K562 (cell line): ENCODE data around the gene RESF1. TPM values are rescaled to one million over a fixed set of nuclear protein-coding genes. Genes with fewer than 3 reads are reported as not detected.
"Not testable (repeated sequence)": the region's sequence is repeated elsewhere in the genome, so short reads cannot be mapped to it uniquely, and the experiment has no call there.

ENCODE experiments used
- ATAC-seq: fragments of 200-7000 bp; cut with Tn5 transposase; 3 replicates; pipeline ENCODE4 v1.9.1; 2020; ENCODE audit warnings: moderate library complexity
- BruUV-seq: library from RNA; stranded (reverse); fragments of 400-500 nt; replicated peaks from 2 replicates; lab custom pipeline; 2021; lab: Mats Ljungman, UMichigan
- CTCF ChIA-PET: fragments of 300-600 bp; formaldehyde crosslinking; extraction: SDS; loops from one replicate; lab custom pipeline; 2021; ENCODE audit warnings: low intra/inter-chr PET ratio; lab: Yijun Ruan, JAX
- POLR2A ChIA-PET: fragments of 300-600, 350-650 bp; sonication (Branson Sonifier 250); formaldehyde crosslinking; extraction: SDS; loops from one replicate; lab custom pipeline; 2021; ENCODE audit warnings: antibody characterized with exemption, inconsistent platforms; lab: Yijun Ruan, JAX
- DNase-seq, 4 experiments: peaks; one replicate each; pipeline versions ENCODE4 v3.0.0 to v3.0.0-alpha.2; 2011 to 2018; ENCODE audit warnings: low spot score in 3 of 4, mixed read lengths in 3 of 4; ENCODE audit errors: extremely low read depth in 1 of 4
- FAIRE-seq: peaks from 2 replicates; lab custom pipeline; 2011; peaks lifted over from hg19 to GRCh38; lab: Jason Lieb, UNC
- H2AFZ ChIP-seq: 2 replicates; pipeline ENCODE4 v1.6.0; 2011; ENCODE audit warnings: low read depth, low read length, control low read depth, inconsistent platforms
- H3K27ac ChIP-seq: fragments of 200-600 bp; 3 replicates; pipeline ENCODE4 v1.8.0; 2011; ENCODE audit warnings: low read depth, mild to moderate bottlenecking, control low read depth, inconsistent platforms, low read length, moderate library complexity, mixed read lengths; ENCODE audit errors: extremely low read depth
- H3K27me3 ChIP-seq, 2 experiments: fragments of 300-600 bp in 1 of 2; 2 replicates in 1 of 2; 3 replicates in 1 of 2; pipeline versions ENCODE4 v1.6.0 to v1.8.0; 2011; ENCODE audit warnings: inconsistent platforms in 2 of 2, low read length in 2 of 2, mild to moderate bottlenecking in 1 of 2, mixed read lengths in 1 of 2, moderate library complexity in 1 of 2; ENCODE audit not compliant: control insufficient read depth in 2 of 2, insufficient read depth in 2 of 2
- H3K36me3 ChIP-seq: fragments of 300-600 bp; 3 replicates; pipeline ENCODE4 v1.8.0; 2011; ENCODE audit warnings: mild to moderate bottlenecking, low read length, inconsistent platforms; ENCODE audit not compliant: control insufficient read depth, insufficient read depth
- H3K4me1 ChIP-seq, 2 experiments: fragments of 200-600 bp in 1 of 2; replicated peaks in 1 of 2; 2 replicates in 1 of 2; 3 replicates in 1 of 2; pipeline versions ENCODE4 v1.5.1 to v1.8.0; 2011; ENCODE audit warnings: inconsistent platforms in 2 of 2, low read length in 2 of 2, mild to moderate bottlenecking in 1 of 2, mixed read lengths in 1 of 2, moderate library complexity in 1 of 2; ENCODE audit not compliant: control insufficient read depth in 2 of 2, insufficient read depth in 2 of 2
- H3K4me2 ChIP-seq: 2 replicates; pipeline ENCODE4 v1.6.1; 2011; ENCODE audit warnings: low read length, control low read depth, inconsistent platforms, mixed read lengths; ENCODE audit not compliant: insufficient read depth
- H3K4me3 ChIP-seq: fragments of 200-600 bp; sonication (generic), shearing (Covaris generic); 2 replicates; pipeline ENCODE4 v1.5.1; 2016; ENCODE audit warnings: control low read depth, inconsistent platforms
- H3K79me2 ChIP-seq: fragments of 200-600 bp; 3 replicates; pipeline ENCODE4 v1.8.0; 2011; ENCODE audit warnings: low read length, inconsistent platforms; ENCODE audit not compliant: control insufficient read depth, insufficient read depth
- H3K9ac ChIP-seq, 2 experiments: 2 replicates each; pipeline versions ENCODE4 v1.6.0 to v1.6.1; 2011; ENCODE audit warnings: low read depth in 2 of 2, low read length in 2 of 2, control low read depth in 1 of 2, inconsistent platforms in 1 of 2, mild to moderate bottlenecking in 1 of 2, mixed read lengths in 1 of 2; ENCODE audit not compliant: insufficient read depth in 1 of 2
- H3K9me1 ChIP-seq: one replicate; pipeline ENCODE4 v1.6.0; 2011; ENCODE audit warnings: inconsistent platforms, mild to moderate bottlenecking, low read length, moderate library complexity; ENCODE audit not compliant: control insufficient read depth, insufficient read depth
- H3K9me3 ChIP-seq: replicated peaks from 2 replicates; pipeline ENCODE4 v1.5.1; 2011; ENCODE audit warnings: low read depth, low read length, inconsistent platforms; ENCODE audit not compliant: control insufficient read depth, insufficient read depth
- H4K20me1 ChIP-seq: replicated peaks from 2 replicates; pipeline ENCODE4 v1.6.1; 2011; ENCODE audit warnings: low read length, inconsistent platforms, mixed read lengths; ENCODE audit not compliant: control insufficient read depth, insufficient read depth
- CBX5 ChIP-seq: IDR thresholded peaks from 2 replicates; pipeline ENCODE4 v1.6.1; 2014; ENCODE audit warnings: low read depth, borderline replicate concordance
- NR2C1 ChIP-seq, 2 experiments: fragments of 450-650 bp; IDR thresholded peaks; 2 replicates each; pipeline ENCODE4 v1.6.1; 2017; ENCODE audit warnings: mild to moderate bottlenecking in 2 of 2, antibody characterized with exemption in 1 of 2, inconsistent platforms in 1 of 2, missing compliant biosample characterization in 1 of 2, missing genetic modification characterization in 1 of 2
- NR2C2 ChIP-seq, 2 experiments: fragments of 200-800 bp in 1 of 2; sonication (Bioruptor generic) in 1 of 2; sonication (generic) in 1 of 2; formaldehyde crosslinking in 1 of 2; IDR thresholded peaks; 2 replicates each; pipeline versions ENCODE4 v1.6.1 to v1.8.0; 2016 to 2022; ENCODE audit warnings: mild to moderate bottlenecking in 1 of 2, missing compliant biosample characterization in 1 of 2, missing genetic modification characterization in 1 of 2, missing genetic modification reagents in 1 of 2
- TRIM24 ChIP-seq, 2 experiments: fragments of 450-650 bp; IDR thresholded peaks; 2 replicates each; pipeline ENCODE4 v1.6.1; 2016
- TRIM28 ChIP-seq: fragments of 450-650 bp; IDR thresholded peaks from 2 replicates; pipeline ENCODE4 v1.6.1; 2017
- WGBS: fragments of 100-300 bp; shearing (Covaris generic); methylation state at CpG from one replicate; pipeline ENCODE4 v1.1.6; 2016; ENCODE audit warnings: low coverage, mixed read lengths; ENCODE audit not compliant: insufficient coverage; ENCODE audit errors: missing lambda C conversion rate; 5-methylcytosine and 5-hydroxymethylcytosine counted together
- in situ Hi-C: fragments of 300-500 bp; cut with MboI; formaldehyde crosslinking; loops from 4 replicates; pipeline ENCODE4 v1.15.0; 2018; ENCODE audit warnings: inconsistent platforms, mixed read lengths
- intact Hi-C: fragments of 100-400 bp; cut with micrococcal nuclease; formaldehyde crosslinking; loops from 2 replicates; pipeline ENCODE4 v1.14.2; 2022
- polyA plus RNA-seq, 8 experiments: library from polyadenylated mRNA; depleted of rRNA in 4 of 8; stranded (reverse) in 5 of 8; unstranded in 3 of 8; fragments of >200 nt; fragmentation: Nextera tagmentation in 2 of 8; fragmentation: Illumina TruSeq in 1 of 8; extraction: Ambion mirVana in 2 of 8; extraction: Trizol in 1 of 8; gene quantifications; 2 replicates each; pipeline versions ENCODE4 v1.2.1 to v1.2.3, GENCODE V29; 2011 to 2014; ENCODE audit warnings: inconsistent platforms in 1 of 8, missing spikeins in 1 of 8
- total RNA-seq, 7 experiments: library from RNA; depleted of rRNA in 6 of 7; stranded (reverse); fragments of >200 nt in 6 of 7; fragmentation: Illumina TruSeq in 2 of 7; extraction: Trizol in 2 of 7; gene quantifications; 2 replicates each; pipeline versions ENCODE4 v1.2.1 to v1.2.3, GENCODE V29; 2011 to 2021; ENCODE audit warnings: low replicate concordance in 1 of 7
- TF ChIP-seq, protein P1 (sequence below), 2 experiments: fragments of 450-650 bp in 1 of 2; sonication (generic) in 1 of 2; formaldehyde crosslinking in 1 of 2; IDR thresholded peaks; 2 replicates each; pipeline versions ENCODE4 v1.7.1 to v1.9.0; 2016 to 2022; ENCODE audit warnings: inconsistent platforms in 1 of 2, mild to moderate bottlenecking in 1 of 2, missing genetic modification reagents in 1 of 2

Gene RESF1
- total and polyA plus RNA-seq, 9 of the 15 experiments (the other 6 are each of a cell fraction or from before 2014, with no cell fraction given): 21.5 to 121 (median 53.6) TPM

DNA sequence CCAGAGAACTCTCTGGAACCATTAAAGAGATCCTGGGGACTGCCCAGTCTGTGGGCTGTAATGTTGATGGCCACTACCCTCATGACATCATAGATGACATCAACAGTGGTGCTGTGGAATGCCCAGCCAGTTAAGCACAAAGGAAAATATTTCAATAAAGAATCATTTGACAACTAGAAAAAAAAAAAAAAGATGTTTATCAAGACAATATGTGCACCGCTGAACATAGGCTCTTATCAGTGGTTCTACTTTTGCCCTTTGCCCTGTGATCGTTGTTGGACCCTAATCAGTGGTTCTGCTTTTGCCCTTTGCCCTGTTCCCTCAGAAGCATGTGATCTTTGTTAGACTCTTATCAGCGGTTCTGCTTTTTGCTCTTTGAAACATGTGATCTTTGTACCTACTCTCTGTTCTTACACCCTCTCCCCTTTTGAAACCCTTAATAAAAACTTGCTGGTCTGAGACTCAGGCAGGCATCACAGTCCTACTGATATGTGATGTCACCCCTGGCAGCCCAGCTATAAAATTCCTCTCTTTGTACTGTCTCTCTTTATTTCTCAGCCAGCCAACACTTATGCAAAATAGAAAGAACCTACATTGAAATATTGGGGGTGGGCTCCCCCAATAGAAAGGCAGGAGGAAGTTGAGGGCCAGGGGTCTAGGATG lies 10.4 kb upstream of the RESF1 start:
- ATAC-seq; H3K9me1 ChIP-seq; H3K79me2 ChIP-seq; H3K9me3 ChIP-seq; in situ Hi-C loops; H3K9ac ChIP-seq; H3K4me3 ChIP-seq; H2AFZ ChIP-seq; BruUV-seq; H3K4me1 ChIP-seq; H4K20me1 ChIP-seq; H3K27me3 ChIP-seq; H3K36me3 ChIP-seq; H3K4me2 ChIP-seq; DNase-seq; H3K27ac ChIP-seq; FAIRE-seq; intact Hi-C loops; CTCF ChIA-PET; TF ChIP-seq NR2C2 (CRISPR knock-in tag; IDR thresholded peaks at IDR 0.05): not testable (repeated sequence)
- 22% methylated on average over 3 of the region's 3 CpGs for WGBS
- POLR2A ChIA-PET: interaction anchor here (1.8 kb wide), 1 partner anchor 10 kb away, joined by 9 read pairs; the partner anchor contains the start of gene RESF1
- TF ChIP-seq, protein P1, sequence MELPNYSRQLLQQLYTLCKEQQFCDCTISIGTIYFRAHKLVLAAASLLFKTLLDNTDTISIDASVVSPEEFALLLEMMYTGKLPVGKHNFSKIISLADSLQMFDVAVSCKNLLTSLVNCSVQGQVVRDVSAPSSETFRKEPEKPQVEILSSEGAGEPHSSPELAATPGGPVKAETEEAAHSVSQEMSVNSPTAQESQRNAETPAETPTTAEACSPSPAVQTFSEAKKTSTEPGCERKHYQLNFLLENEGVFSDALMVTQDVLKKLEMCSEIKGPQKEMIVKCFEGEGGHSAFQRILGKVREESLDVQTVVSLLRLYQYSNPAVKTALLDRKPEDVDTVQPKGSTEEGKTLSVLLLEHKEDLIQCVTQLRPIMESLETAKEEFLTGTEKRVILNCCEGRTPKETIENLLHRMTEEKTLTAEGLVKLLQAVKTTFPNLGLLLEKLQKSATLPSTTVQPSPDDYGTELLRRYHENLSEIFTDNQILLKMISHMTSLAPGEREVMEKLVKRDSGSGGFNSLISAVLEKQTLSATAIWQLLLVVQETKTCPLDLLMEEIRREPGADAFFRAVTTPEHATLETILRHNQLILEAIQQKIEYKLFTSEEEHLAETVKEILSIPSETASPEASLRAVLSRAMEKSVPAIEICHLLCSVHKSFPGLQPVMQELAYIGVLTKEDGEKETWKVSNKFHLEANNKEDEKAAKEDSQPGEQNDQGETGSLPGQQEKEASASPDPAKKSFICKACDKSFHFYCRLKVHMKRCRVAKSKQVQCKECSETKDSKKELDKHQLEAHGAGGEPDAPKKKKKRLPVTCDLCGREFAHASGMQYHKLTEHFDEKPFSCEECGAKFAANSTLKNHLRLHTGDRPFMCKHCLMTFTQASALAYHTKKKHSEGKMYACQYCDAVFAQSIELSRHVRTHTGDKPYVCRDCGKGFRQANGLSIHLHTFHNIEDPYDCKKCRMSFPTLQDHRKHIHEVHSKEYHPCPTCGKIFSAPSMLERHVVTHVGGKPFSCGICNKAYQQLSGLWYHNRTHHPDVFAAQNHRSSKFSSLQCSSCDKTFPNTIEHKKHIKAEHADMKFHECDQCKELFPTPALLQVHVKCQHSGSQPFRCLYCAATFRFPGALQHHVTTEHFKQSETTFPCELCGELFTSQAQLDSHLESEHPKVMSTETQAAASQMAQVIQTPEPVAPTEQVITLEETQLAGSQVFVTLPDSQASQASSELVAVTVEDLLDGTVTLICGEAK (IDR thresholded peaks at IDR 0.05): peak; percentile 54
- TF ChIP-seq, protein P1 (CRISPR knock-in tag; IDR thresholded peaks at IDR 0.05): peak; percentile 40; the same call in 1 of the 2 replicates
- TF ChIP-seq NR2C1 (IDR thresholded peaks at IDR 0.05) (peak; percentile 78; the same call in 1 of the 2 replicates), NR2C1 (tag; IDR thresholded peaks at IDR 0.05) (peak; percentile 73), NR2C2 (tag; IDR thresholded peaks at IDR 0.05) (peak; percentile 16; the same call in 1 of the 2 replicates), TRIM28 (0 out of 2 replicates have a peak, but pooled peaks have one; percentile 21), CBX5 (0 out of 2 replicates have a peak, but pooled peaks have one; percentile 49), TRIM24 (IDR thresholded peaks at IDR 0.05) (peak; percentile 29 to 78; a peak in 3 of 4 replicates)
